RPMI8226 (cell line): ENCODE data around the gene PRKCSH.

Source experiments
- DNase-seq: peaks from one replicate; pipeline ENCODE4 v3.0.0-alpha.2; 2015

The PRKCSH gene

DNA sequence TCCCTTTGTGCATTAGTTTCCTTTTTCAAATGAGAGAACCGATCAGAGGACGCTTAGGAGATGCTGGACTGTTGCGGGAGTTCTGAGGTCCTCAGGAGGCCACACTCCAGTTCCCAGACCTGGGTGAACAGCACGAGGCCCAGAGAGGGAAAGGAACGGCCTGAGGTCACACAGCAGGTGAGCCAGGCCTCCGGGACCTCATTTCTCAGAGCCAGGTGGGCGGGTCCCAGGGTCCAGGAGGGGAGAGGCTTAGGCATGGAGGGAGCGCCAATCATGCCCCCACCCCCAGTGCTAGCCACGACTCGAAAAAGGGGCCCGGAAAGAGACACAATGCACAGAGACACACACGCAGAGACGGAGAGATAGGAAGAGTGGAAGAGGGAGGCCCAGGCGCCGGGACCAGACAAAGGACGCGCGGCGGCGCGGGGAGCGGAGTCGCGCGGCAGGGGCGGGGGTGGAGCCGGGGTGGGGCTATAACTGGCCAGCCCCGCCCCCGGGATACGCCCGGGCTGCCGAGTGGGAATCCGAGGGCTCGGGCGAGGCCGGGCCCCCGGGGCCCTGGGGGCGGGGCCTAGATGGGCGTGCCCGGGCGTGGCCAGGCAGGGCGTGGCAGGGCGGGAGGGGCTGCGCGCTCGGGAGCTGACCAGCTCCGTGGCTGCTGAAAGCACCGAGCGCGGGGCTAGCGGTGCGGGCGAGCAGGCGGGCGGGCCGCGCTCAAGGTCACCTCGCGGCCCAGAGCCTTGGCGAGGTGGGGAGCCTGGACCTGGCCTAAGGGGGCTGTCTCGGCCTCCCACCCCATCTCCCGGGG, 43.9 kb downstream of the PRKCSH start:
- peak; percentile 37 for DNase-seq

- DNase-seq: no peak
Observed at GRCh38 chr19:11479898-11480714, 44.7 kb downstream of the PRKCSH start.

- no peak for DNase-seq
Observed at GRCh38 chr19:11480715-11481533, 45.5 kb downstream of the PRKCSH start, which contains the start of gene ELAVL3. Gene ELAVL3 (minus strand): TSS chr19:11481046. CDS start chr19:11480608, 438 bp downstream.

GRCh38 chr19:11481534-11482383, 46.3 kb downstream of the PRKCSH start:
- peak; percentile 90 for DNase-seq

DNA sequence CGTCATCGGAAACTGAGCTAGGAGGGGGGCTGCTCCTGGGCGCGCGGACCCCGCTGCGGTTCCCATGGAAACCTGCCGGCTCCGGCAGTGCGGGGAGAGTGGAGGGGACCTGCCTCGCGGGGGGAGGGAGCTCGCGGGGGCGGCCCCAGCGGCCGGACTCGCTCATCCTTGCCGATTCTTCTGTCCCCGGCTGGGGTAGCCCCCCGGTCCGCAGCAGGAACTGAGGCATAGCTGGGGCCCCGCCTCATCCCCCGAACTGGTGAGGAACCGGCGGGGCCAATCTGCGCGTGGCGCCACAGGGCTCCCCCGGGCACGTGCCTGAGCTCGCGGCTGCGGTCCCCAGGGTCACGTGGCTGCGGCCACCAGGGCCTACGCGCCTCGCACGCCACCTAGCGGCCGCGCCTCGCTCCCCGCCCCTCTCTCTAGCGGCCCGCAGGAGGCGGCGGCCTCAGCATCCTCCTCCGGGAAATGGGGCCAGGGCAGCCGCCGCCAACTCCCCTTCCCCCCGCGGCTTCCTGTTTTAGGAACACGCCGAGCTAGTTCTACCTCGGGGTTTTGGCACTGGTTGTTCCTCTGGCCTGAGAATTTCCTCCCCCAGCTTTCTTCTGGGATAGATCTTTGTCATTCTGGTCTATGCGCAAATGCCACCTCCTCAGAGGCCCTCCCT, 47.1 kb downstream of the PRKCSH start:
- peak; percentile 94 for DNase-seq

GRCh38 chr19:11483366-11484111, 48.1 kb downstream of the PRKCSH start:
- no peak for DNase-seq

- DNase-seq: no peak
Observed at GRCh38 chr19:11485245-11485837, 49.9 kb downstream of the PRKCSH start.

DNA sequence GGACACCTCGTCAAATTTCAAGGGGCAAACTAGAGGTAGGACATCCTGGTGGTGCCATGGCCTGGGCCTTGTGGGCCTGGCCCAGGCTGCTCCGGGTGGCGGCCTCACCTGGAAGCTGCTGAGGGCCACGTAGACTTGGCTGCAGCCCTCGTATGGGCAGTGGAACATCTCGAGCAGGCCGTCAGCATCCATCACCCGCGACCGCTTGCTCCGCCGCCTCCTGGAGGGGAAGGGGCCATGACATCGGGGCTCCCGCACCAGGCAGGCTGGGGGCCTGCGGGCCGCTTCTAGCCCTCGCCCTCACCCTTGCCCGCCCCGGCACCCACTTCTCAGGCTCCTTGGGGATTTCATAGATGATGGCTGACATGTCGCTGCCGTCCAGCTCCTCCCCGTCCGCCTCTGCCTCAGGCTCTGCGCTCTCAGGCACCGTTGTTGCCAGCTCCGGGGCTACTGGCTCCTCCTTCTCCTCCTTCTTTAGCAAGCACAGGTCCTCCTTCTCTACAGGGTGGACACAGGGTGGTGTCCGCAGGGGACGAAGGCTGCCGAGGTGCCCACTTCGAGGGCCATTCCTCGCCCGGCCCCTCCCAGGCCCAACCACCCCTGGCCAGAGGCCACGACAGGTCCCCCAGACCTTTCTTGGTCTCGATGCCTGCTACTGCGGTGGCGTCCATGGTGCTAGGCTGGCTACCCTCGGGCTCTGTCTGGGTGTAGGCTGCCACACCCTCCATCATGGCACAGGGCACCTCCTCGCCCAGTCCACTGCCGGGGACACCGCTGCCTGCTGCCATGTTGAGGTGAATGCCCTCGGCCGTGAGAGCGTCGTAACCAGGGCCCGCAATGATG, 51.4 kb downstream of the PRKCSH start:
- no peak for DNase-seq

GRCh38 chr19:11489378-11489777, 53.9 kb downstream of the PRKCSH start:
- DNase-seq: no peak

GRCh38 chr19:11494634-11495285, 59.3 kb downstream of the PRKCSH start:
- DNase-seq: no peak

DNA sequence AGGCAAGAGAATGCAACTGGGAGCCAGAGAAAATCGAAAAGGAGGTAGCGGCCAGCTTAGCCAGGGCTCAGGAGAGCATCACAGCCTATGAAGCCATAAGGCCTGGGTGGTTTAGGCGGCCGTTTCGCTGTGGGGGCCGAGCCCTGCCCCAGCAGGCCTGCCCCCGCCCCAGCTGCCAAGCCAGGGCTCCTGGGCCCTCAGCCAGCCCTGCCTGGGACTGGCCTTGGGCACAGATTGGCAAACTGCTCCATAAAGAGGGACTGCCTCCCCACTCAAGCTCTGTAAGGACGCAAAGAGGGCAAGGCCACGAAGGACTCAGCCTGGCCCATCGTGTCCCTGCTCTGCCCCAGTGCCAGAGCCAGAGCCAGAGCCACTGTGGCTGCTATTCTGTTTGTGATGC, 60.0 kb downstream of the PRKCSH start:
- no peak for DNase-seq

DNA sequence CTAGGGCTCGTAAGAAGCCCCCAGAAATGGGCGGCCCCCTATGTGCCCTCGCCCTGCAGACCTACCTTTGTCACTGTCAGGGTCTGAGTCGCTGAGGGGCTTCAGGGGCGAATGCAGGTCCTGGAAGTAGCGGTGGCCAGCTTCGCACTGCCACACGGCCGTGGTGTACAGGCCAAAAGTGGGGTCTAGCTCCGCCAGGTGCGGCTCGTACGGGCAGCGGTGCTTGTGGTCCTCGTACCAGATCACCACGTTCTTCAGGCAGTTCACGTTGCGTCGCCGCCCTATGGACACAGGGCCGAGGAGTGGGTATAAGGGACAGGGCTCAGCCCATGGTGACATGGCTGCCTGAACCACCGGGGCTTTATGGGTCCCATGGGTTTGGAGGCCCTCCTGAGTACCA, 60.5 kb downstream of the PRKCSH start:
- DNase-seq: no peak

- peak; percentile 78 for DNase-seq
Observed at GRCh38 chr19:11496391-11497163, 61.1 kb downstream of the PRKCSH start.

DNA sequence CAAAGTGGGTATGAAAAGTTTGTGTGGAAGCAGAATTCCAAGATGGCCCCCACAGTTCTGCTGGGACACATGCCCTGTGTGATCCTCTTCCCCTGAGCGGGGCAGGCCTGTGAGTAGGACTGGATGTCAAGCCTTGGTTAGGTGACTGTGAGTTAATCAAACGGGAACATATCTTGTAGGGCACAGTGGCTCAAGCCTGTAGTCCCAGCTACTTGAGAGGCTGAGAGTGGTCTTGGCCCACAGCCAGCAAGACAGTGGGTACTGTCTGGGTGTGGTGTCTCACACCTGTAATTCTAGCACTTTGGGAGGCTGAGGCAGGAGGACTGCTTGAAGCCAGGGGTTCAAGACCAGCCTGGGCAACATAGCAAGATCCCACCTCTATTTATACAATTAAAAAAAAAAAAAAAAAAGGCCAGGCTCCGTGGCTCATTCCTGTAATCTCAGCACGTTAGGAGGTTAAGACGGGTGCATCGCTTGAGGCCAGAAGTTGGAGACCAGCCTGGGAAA, 63.8 kb downstream of the PRKCSH start:
- DNase-seq: no peak

- DNase-seq: no peak
Observed at GRCh38 chr19:11499890-11500420, 64.5 kb downstream of the PRKCSH start.
